Right hindlimb (tissue), 1 donor: ENCODE results near the gene CFAP69.
"Not testable (repeated sequence)": the region's sequence is repeated elsewhere in the genome, so short reads cannot be mapped to it uniquely, and the experiment has no call there.

ENCODE experiments used
- DNase-seq: peaks from one replicate; pipeline ENCODE4 v3.0.0-alpha.2; 2018

Gene CFAP69

DNA sequence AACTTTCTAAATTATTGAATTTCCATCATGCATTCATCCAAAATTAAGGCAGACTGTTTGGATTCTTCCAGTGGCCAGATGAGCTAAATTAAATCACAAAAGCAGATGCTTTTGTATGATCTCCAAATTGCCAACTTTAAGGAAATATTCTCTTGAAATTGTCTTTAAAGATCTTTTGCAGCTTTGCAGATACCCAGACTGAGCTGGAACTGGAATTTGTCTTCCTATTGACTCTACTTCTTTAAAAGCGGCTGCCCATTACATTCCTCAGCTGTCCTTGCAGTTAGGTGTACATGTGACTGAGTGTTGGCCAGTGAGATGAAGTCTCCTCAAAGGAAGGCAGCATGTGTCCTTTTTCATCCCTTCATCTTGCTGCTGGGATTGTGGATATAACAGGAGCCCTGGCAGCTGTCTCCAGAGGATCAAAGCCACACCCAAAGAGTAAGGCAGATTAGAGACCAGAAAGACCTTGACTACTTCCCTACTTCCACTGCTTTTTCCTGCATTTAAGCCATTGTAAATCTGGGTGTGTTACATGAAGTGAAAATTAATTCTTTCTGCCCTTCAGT is 8.2 kb upstream of the CFAP69 start:
- no peak for DNase-seq

DNA sequence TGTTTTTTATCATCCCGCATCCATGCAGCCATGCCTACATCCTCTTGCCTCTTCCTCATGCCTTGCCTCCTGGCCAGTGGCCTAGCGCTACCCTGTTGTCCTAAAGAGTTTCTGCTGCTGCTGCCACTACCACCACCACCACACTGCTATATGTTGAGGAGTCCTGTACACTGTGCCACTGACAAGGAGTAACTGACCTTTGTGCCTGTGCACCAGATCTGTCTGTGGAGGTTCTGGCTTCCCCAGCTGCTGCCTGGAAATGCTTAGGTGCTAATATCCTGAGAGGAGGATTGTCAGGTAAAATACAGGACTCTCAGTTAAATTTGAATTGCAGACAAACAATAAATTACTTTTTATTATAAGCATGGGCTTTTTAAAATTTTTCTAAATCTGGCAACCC is 7.0 kb upstream of the CFAP69 start:
- DNase-seq: no peak

DNA sequence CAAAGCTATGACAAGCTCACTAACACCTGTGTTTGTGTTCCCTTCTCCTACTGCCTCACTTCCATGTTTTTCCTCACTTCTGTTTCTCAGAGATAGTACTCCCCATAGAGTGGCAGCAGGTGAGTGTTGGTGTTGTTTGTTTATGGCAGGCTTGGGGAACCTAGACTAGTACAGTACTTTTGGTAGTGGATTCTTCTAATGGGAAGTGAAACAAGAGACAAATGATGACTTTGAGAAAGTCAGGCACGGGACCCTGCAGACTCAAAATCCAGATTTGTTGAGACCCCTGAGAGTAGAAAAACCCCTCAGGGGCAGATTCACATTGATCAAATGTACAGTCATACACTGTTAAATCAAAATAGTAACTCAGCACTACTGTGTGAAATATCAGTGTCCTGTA is 6.4 kb upstream of the CFAP69 start:
- no peak for DNase-seq

DNA sequence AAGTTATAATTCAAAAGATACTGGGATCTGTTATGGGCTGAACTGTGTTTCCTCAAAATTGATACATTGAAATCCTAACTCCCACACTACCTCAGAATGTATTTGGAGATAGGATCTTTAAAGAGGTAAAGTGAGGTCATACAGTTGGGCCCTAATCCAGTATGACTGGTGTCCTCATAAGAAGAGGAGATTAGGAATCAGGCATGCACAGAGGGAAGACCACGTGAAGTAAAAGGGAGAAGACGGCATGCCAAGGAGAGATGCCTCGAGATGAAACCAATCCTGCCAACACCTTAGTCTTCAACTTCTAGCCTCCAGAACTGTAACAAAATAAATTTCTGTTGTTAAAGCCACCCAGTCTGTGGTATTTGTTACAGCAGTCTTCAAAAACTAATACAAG is 5.9 kb upstream of the CFAP69 start:
- no peak for DNase-seq

DNA sequence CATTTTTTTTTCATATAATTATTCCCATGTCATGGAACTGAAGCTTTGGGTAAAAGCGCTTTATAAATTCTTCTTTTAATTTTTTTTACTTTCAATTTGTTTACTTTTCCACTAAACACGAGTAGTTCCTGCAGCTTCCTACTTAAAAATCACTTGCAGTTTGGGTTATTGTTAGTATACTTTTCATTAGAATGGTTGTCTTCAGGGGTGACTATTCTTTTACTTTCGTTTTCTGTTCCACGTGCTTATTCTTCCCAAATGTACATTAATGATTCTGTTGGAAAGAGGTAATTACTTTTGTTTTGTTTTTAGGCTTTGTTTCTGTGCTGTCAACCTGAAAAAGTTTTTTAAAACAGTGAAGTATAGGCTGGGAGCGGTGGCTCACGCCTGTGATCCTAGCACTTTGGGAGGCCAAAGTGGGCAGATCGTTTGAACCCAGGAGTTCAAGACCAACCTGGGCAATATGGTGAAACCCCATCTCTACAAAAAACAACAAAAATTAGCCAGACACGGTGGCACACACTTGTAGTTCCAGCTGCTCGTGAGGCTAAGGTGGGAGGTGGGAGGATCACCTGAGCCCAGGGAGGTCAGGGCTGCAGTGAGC is 5.2 kb upstream of the CFAP69 start:
- DNase-seq: no peak

DNA sequence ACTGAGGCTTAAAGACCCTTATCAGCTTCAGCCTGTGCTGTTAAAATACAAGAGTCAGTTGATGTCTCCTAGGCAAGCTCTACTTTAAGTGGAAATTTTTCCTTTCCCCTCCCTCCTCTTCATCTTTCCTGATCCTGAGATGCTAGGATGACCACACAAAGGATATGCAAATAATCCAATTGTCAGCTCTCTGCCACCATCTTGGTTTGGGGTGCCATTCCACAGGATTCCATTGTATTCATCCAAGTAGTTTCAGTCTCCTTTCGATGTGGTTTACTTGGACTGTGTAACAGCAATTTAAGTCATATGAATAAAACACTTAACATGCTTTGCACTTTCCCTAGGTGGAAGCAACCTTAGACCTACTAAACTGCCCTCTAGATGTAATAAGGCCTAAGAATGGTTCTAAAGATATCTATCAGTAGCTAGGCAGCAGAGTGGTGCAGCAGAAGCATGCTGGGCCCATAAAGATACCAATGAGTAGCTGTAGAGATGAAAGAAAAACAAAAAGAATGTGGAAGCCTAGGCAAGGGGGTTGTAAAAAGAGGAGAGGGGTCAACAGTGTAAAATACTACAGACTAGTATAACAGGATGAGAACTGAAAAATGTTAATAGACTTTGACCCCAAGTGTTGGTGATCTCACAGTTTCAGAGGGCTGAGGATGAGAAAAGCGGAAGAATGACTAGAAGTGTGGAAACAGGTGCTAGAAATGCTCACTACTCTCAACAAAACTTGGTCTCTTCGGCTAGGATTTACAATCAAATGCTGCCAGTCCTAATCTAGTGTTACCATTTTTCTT is 2.4 kb upstream of the CFAP69 start:
- no peak for DNase-seq

DNA sequence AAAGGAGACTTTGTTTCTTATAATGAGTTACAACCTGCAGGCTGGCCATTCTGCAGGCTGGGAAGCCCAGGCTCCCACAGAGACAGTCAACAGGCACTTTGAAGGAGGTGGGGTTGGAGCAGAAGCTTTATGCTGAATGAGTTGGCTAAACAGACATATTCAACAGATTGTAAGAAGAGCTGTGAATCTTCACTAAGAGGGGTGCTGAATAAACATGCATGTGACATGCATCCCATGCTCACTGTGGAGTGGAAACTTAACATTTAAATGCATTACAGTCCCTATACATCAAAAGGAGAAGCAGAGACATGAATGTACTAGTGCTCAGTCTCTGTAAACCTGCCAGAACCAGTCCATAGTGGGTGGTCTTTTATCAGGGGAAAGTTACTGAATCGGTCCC is 1.4 kb upstream of the CFAP69 start:
- DNase-seq: no peak

DNA sequence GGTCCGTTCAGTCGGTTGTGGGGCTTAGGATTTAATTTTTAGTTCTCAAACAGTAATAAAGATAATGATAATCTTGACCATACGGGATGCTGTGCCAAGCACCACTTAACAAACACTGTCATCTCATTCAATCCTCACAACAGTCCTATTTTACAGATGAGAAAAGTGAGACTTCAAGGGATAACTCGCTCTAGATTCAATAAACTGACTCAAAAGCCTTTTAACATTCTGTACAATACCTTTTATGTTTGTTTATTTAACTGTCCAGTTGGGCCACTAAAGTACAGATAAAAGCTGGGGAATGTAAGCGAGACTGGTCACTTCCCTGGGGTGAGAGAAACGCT is 437 bp upstream of the CFAP69 start:
- DNase-seq: no peak

DNA sequence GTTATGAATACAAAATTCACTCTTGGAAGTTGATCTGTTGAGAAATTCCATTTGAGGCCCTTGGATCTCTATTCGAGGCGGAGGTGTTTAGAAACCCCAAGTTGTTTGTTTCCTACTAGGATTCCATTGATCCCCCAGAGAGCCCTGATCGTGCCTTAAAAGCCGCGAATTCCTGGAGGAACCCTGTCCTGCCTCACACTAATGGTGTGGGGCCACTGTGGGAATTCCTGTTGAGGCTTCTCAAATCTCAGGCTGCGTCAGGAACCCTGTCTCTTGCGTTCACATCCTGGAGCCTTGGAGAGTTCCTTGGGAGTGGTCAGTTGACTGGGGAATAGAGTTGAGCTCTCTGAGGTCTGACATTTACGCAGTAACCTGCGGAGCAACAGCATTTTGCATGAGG is 1.2 kb downstream of the CFAP69 start:
- no peak for DNase-seq

DNA sequence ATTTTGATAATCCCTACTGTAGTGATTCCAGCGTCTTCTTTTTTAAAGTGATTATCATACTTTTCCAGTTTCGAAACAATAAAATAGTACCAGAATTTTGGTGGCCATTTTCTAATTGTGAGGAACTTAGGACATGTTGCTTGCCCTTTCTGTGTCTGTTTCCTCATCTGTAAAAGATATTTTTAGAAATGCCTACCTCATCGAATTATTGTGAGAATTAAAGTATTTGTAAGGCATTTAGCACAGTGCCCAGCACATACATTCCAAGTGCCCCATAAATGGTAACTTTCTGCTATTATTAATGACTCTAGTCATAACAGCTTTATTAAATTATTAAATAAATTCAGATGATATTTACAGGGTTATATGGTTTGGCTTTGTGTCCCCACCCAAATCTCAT is 3.7 kb downstream of the CFAP69 start:
- no peak for DNase-seq

DNA sequence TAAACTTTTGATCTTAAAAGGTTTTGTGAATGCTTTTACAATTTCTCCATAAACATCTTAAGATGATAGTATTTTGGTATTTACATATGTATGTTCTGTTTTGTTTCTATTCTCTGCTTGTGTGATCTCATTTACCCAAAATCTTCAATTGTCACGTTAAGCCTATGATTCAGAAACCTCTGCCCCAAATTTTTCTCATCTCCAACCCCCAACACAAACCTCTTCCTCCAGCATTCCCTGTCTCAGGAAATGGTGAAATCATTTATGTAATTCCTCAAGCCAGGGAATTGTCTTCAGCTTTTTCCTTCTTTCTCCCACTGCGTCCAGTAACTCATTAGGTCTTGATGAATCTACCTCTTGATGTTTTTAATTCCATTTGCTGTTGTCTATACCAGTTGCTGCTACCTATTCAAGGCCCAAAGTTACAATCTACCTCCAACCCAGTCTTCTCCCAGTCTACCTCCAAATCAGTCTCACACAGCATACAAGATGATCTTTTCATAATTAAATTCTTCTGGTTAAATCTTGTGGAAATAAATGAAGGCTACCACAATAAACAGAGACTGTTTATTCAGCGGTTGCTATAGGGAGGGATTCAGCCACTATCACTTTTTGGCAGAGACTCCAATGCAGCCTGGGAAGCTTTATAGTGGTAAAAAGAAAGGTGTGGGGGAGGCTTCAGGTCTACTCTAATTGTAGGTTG is 5.8 kb downstream of the CFAP69 start:
- no peak for DNase-seq

DNA sequence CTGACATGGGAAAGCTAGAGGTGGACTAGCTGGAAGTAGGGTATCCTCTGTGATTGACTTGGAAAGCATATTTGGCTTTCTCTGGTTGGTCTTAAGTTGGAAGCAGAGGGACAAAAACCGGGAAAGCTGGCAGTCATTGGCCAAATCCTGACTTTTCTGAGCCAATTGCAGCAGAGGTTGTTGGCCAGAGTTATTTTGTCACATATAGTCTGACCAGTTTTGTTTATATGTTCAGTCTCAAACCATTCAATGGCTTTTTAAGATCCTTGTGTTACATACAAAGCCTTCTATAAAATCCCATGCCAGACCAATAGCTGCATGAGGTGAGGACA is 6.3 kb downstream of the CFAP69 start:
- DNase-seq: no peak

DNA sequence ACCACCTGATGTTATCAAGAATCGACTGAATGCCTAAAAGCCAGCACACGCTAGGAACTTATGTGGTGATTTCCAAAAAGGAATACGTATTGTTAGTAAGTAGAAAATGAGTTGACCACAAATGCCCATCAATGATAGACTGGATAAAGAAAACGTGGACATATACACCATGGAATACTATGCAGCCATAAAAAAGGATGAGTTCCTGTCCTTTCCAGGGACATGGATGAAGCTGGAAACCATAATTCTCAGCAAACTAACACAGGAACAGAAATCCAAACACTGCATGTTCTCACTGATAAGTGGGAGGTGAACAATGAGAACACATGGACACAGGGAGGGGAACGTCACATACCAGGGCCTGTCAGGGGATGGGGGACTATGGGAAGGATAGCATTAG is 11.0 kb downstream of the CFAP69 start:
- DNase-seq: not testable (repeated sequence)

DNA sequence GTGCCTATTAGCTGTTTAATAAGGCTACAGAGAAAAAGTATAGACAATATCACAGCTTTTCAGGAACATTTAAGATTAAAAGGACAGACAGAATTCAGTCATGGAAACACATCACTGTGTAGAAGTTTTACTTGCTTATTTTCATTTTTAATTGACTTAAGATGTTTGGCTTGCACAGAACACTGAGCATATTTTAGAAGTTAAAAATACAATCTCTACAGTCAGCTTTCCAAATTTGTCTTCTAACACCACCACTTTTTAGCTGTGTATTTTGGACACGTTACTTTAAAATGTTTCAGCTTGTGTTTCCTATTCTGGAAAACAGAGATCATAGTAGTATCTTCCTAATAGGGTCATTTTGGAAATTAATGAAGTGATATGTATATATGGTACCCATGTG is 11.8 kb downstream of the CFAP69 start:
- no peak for DNase-seq

DNA sequence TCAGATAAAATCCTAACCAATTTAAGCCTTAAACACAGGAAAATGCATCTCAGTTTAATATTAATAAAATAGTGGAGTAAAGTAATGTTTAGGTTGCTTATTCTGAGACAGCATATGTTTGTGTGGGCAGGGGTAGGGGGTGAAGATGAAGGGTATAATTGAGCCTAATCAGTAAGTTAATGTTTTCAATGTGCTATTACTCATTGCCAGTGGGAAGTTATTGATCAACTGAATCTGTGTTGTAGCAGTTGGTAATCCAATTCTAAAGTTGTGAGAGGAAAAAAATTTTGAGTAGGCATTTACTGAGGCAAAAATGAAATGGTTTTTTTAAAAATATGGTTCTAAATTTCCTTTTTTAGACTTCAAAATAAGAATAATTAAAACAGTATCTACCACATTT is 16.5 kb downstream of the CFAP69 start:
- DNase-seq: no peak

DNA sequence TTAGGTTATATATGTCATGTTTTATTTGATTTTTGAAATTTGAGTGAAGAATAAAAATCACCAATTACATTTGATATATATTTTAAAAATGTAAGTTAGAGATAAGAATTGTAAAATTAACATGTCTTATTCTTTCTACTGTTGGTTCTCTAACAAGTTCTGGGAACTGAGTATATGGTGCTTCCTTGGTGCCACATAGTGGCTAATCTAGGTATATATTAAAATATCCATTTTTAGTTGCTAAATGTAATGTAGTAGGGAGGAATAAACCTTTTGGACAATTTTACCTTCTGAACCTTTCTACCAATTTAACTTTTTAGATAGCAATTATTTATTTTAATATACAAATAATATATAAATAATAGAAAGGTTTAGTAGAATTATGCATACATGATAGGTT is 17.5 kb downstream of the CFAP69 start:
- DNase-seq: no peak

DNA sequence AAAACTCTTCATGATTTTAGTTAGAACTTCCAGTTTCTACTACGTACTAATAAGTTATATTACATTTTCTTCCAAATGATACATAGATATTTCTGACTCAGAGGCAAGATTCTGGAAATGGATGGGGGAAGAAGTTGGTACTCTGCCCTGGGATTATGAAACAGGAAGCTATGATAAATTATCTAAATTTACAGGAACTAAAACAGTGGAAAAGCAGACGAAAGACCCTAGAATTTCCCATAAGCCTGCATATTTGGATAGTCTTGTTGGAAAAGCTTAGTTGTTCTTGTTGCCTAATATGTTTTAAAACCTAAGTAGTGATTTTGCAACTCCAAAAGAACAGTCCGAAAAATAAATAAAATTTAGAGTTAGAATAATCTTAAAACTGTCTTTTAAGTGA is 21.8 kb downstream of the CFAP69 start:
- no peak for DNase-seq

DNA sequence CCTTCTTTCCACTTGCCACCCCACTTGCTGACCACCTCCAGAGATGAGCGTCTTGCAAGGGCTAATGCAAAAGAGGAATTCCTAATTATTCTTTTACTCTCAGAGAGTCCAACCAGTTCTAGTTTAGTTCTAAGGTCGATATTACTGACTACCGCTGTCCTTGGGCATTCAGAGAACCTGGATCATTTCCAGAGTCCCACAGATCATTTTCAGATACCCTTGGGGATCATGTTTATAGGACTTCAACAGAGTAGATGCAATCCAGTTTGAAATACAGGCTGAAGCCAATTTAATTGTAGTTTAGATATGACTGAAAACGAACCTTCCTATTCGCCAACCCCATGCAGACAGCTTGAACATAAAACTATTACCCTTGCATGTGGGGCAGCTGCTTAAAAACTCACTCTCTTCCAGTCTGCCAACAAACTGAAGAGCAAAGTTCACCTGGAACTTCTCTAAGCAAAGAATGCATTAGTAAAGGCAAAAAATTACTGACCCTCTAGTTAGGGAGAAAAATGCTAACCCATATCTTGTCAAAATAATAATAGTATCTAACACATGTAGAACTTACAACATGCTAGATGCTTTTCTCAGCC is 22.4 kb downstream of the CFAP69 start:
- DNase-seq: no peak

DNA sequence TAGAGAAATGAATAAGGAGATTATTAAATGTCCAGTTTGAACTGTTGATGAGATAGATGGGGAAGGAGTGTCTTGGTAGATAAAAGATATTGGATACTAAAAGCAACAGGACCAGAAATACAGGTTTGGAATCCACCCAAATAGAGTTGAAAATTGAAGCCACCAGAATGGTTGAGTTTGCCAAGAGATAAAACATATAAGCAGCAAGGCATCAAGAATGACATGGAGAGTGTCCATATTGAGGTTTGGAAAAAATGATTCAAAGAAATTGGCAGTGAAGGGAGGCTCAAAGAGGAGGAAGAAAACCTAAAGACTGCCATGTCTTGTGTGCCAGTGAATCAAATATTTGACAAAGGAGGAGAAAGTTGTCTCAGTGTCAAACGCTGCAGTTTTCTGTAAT is 24.2 kb downstream of the CFAP69 start:
- no peak for DNase-seq

DNA sequence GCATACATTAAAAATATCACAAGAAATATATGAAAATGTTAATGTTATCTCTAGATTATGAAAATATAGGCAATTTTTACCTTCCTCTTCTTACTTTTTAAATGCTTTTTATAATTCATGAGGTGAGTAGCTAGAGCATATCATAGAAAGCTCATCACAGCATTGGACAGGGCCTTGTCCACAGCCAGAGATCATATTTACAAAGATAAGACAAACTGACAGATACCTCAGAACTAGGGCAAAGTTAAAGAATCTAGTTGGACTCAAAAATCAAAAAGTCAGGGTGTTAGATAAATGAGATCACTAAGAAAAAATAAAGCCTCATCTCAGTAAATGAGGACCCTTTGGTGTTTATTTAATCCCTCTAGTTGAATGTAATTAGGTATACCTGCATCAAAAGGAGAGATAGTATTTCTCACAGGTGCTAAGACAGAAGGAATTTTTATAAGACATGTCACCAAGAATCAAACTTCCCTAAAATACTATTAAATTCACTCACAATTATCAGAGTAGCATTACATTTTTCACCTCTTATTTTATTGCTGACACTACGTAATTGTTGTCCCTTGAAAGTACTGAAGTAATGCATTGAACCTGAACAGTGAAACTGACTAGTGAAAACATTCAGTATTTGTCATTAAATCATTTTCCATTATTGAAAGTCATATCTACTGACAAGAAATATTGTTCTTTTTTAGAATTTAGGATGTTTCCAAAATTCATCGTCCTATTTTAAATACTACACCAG is 25.6 kb downstream of the CFAP69 start:
- no peak for DNase-seq

DNA sequence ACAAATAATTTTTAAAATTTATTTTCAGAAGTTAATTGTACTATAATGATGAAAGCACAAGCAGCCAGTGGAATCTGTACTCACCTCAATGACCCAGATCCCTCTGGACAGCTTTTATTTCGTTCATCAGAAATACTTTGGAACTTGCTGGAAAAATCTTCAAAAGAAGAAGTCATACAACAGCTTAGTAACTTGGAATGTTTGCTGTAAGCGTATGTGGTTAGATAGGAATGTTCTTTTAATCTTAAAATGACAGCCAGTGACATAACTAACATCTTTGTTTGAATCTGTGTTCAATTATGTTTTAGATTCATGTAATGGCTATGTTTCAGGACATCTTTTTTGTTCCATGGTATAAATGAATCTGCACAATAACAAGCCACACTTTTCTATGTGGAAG is 26.8 kb downstream of the CFAP69 start:
- DNase-seq: no peak

DNA sequence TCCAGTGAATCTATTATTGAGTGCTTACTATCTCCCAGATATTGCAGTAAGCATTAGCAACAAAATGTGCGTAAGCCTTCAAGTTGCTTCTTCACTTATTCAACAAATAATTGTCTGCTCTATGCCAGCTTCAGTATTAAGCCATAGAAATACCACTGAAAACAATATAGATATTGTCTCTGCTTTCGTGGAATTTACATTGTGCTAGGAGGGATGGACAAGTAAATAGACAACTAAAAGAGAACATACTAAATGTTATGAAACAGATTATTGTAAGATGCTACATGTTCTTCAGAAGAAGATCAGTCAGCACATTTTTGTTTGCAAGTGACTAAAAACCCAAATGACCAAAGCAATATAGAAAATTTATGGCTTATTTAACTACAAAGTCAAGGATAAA is 27.3 kb downstream of the CFAP69 start:
- no peak for DNase-seq

DNA sequence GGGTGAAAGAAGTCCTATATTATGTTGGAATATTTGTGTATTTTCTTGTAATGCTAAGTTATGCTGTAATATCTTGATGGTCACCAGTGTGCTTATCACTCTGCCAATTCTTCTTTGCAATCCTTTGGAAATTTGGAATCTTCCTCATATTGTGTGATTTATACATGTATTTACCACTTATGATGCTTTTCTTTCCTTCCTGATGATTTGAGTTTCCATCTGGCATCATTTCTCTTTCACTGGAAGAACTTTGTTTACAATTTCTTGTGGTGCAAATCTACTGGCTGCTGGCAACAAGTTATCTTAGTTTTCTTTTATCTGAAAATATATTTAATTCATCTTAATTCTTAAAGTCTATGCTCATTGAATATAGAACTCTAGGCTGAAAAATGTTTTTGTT is 29.2 kb downstream of the CFAP69 start:
- DNase-seq: no peak
